Measurements from ENCODE around the gene TUT1. TPM values are rescaled to one million over a fixed set of nuclear protein-coding genes. Genes with fewer than 3 reads are reported as not detected.

TUT1 gene
- total RNA-seq, 4 donors from 2014 or later, result 13.7 to 20.0 (median 16.1) TPM

- Histone ChIP-seq H3K9me3 (no peaks in the 10 kb centered on the region), H3K4me3 (replicated peaks in 1 of 3) (peak overlapping the region in 1 of 3 donors; percentile 9), H3K27me3 (no peaks in the 10 kb centered on the region), H3K27ac (peak overlapping the region in 2 of 3 donors; percentile 24 to 45), H3K36me3 (peaks cover 40 to 42% of the 10 kb centered on the region in 2 donors), H3K4me1 (peaks cover 19 to 21% of the 10 kb centered on the region in 2 donors)
- intact Hi-C loops (cut with DNase I), result no loop called here
- DNase-seq, result peak; percentile 80 to 85
- TF ChIP-seq CTCF (IDR thresholded peaks at IDR 0.05) (no peak), POLR2A (IDR thresholded peaks at IDR 0.05) (no peak)
- 59% methylated on average over 6 to 7 of the region's 7 CpGs for WGBS, 2 donors
Measured at GRCh38 chr11:62599069-62599696, 7.9 kb upstream of the TUT1 start.

- H3K36me3 ChIP-seq, result peaks cover 48 to 51% of the 10 kb centered on the region in 2 donors
- no peaks in the 10 kb centered on the region for H3K27me3 ChIP-seq
- H3K9me3 ChIP-seq, result no peaks in the 10 kb centered on the region
- TF ChIP-seq POLR2A (IDR thresholded peaks at IDR 0.05) (no peak), CTCF (IDR thresholded peaks at IDR 0.05) (no peak)
- no peak overlapping the region for H3K27ac ChIP-seq
- no peak for DNase-seq
- H3K4me1 ChIP-seq, result peaks cover 19 to 32% of the 10 kb centered on the region in 2 donors
- 86 to 88% methylated on average over 8 of the region's 8 CpGs for WGBS, 2 donors
- H3K4me3 ChIP-seq (replicated peaks in 1 of 3), result no peak overlapping the region
- intact Hi-C loops (cut with DNase I), result no loop called here
Measured at GRCh38 chr11:62595124-62595523, 3.8 kb upstream of the TUT1 start.

GRCh38 chr11:62593434-62594044, 2.2 kb upstream of the TUT1 start:
- no peaks in the 10 kb centered on the region for H3K9me3 ChIP-seq
- no peaks in the 10 kb centered on the region for H3K27me3 ChIP-seq
- WGBS, 2 donors, result 61 to 65% methylated on average over 9 to 13 of the region's 13 CpGs
- peak; percentile 59 to 68 for DNase-seq
- TF ChIP-seq POLR2A (IDR thresholded peaks at IDR 0.05), result no peak
- TF ChIP-seq CTCF (IDR thresholded peaks at IDR 0.05), result peak in 3 of 6 experiments; percentile 28 to 42 (median 41)
- no peak overlapping the region for H3K4me3 ChIP-seq (replicated peaks in 1 of 3)
- intact Hi-C loops (cut with DNase I), result no loop called here
- H3K27ac ChIP-seq, result peak overlapping the region in 1 of 3 donors; percentile 84
- peaks cover 15 to 31% of the 10 kb centered on the region in 2 donors for H3K4me1 ChIP-seq
- peaks cover 48 to 51% of the 10 kb centered on the region in 2 donors for H3K36me3 ChIP-seq

DNA sequence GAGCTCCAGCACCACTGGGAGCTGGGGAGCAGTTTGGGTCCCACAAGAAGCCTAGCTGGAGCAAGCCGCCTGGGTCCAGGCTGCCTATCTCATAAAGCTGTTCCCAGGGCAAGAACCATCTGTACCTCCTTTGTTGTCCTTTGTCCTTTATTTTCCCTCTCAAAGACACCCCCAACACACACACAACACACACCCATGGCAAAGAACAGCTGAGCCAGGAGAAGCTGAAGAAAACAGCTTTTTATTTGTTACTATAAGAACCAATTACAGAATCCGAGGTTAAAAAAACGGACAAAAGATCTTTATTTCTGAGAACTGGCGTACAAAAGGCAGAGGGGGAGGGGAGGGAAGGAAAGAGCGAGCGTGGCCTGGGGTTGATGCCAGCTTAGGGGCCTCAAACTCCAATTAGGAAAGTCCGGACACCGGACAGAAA, 1.7 kb upstream of the TUT1 start:
- Histone ChIP-seq H3K9me3 (no peaks in the 10 kb centered on the region), H3K27ac (peak overlapping the region in 2 of 3 donors; percentile 84 to 91), H3K4me3 (replicated peaks in 1 of 3) (no peak overlapping the region), H3K4me1 (peaks cover 15 to 34% of the 10 kb centered on the region in 2 donors), H3K36me3 (peaks cover 42 to 46% of the 10 kb centered on the region in 2 donors), H3K27me3 (no peaks in the 10 kb centered on the region)
- intact Hi-C loops (cut with DNase I), result no loop called here
- 79 to 80% methylated on average over 8 of the region's 8 CpGs for WGBS, 2 donors
- TF ChIP-seq CTCF (IDR thresholded peaks at IDR 0.05) (no peak), POLR2A (IDR thresholded peaks at IDR 0.05) (no peak)
- no peak for DNase-seq

All from thyroid gland (tissue), 4 donors.